SIG-M5 treated with dmso at 0.1 percent for 504 hours (cell line): Measurements from ENCODE around the gene TNIP1.
A peak's percentile ranks its signal among the peaks of the same experiment; 100 is the strongest.

Experiments used
- DNase-seq: peaks from one replicate; lab custom pipeline; 2025; ENCODE audit not compliant: unreplicated experiment; lab: John Stamatoyannopoulos, UW

The TNIP1 gene

DNA sequence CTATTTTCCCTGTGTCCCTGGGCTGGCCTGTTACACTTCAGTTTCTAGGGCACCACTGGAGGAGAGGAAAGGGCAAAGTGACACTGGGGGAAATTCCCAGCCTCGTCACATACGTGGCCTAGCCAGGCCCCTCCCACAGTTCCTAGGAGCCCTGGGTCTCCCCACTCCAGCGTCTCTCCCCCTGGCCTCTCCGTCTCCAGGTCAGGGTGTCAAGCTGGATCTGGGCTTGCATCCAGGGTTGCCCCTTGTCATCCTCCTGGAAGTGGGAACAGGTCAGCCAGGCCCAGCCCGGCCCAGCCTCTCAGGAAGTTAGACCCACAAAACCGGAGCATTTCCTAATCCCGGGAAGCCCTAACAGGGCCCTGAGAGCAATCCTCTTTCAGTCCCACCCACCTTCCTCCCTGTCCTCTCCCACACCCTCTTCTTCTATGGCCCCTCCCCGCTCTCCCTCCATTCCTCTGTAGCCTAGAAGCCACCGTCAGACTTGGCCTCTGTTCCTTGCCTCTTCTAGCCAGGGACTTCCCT, 4.7 kb upstream of the TNIP1 start:
- DNase-seq, result no peak

- no peak for DNase-seq
Measured at GRCh38 chr5:151084363-151084762, 3.5 kb upstream of the TNIP1 start.

DNA sequence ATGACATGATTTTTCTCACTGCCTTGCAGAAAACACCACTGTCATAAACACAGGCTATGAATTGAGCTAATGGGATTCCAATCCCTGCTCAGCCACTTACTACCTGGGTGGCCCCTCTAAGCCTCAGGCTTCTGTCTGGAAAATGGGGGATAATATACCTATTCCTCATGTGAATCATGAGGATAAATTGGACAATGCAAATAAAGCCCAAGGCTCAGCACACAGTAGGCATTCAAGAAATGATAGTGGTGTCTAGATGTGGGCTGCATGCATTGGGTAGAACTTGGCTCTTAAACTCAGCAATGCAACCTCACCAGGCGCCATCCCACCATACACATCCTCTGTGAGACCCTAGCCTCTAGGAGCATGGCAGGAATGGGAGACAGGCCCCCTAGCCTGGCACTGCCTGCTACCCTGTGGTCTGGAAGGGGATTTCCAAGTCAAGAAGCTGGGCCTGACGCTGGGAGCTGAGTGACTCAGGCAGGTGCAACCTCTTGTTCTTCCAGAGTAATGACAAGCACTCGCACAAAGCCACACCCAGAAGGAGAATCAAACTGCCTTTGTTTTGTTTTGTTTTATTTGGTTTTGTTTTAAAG, 2.3 kb upstream of the TNIP1 start:
- DNase-seq, result no peak

DNA sequence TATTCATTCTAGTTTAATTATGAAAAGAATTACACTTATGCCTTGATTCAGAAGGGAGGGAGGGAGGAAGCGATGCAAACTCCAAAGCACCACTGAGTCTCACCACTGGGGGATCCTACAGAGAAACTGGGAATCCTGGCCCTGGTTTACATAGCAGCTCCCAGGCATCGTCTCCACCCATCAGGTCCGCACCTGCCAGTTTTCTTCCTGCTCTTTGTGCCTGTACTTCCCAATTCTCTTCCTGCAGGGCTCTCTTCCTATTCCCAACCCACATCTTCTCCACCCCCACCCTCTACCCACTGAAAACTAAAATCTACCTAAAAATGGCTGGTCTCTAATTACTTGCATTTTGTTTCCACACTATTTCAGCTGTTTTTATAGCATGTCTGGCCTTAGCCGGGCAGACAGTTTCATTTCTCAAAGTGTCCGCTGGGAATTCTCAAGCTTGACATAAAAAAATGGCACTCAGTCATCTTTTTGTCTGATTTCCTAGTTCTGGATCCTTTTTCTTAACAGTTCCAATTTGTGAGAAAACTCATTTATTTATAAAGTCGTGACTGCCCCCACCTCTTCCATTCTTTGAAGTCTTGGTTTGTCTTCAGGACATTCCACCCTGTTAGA, 1.6 kb upstream of the TNIP1 start:
- DNase-seq, result peak; percentile 64

GRCh38 chr5:151081431-151082281, 822 bp upstream of the TNIP1 start:
- DNase-seq, result peak; percentile 84

- DNase-seq, result peak; percentile 55
Measured at GRCh38 chr5:151079838-151080612, 809 bp downstream of the TNIP1 start.

GRCh38 chr5:151078490-151079262, 2.2 kb downstream of the TNIP1 start:
- DNase-seq, result no peak

- no peak for DNase-seq
Measured at GRCh38 chr5:151077967-151078366, 2.9 kb downstream of the TNIP1 start.

DNA sequence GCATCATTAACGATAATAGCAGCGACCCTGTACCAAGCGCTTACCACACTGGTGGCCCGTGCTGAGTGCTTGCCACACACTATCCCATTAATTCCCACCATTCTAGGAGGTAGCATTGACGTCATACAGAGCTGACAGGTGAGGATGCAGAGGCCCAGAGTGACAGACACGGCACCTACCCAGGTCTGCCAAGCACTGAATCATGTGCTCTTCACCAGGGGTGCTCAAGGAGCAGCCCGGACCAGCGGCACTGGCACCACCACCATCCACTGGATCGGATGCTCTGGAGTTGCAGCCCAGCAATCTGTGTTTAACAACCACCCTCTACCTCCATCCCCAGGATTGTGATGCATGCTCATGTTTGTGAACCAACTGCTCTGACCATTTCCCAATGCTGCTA, 3.4 kb downstream of the TNIP1 start:
- no peak for DNase-seq

DNA sequence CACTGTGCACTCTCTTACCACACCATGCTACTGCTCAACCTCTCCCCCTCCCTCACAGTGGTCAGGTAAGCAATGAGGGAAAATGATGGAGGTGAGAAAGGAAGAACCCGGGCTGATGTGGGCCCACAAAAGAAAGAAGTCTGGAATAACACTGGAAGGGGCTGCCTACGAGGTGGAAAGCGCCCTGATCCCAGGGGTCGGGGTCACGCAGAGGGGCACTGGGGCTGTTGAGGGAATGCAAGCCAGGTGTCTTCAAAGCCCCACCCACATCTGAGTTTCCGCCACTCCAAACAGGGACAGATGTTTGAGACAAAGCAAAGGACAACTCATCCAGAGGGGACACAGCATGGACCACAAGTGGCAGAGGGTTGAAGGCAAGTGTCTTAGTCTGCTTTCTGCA, 4.2 kb downstream of the TNIP1 start:
- no peak for DNase-seq

DNA sequence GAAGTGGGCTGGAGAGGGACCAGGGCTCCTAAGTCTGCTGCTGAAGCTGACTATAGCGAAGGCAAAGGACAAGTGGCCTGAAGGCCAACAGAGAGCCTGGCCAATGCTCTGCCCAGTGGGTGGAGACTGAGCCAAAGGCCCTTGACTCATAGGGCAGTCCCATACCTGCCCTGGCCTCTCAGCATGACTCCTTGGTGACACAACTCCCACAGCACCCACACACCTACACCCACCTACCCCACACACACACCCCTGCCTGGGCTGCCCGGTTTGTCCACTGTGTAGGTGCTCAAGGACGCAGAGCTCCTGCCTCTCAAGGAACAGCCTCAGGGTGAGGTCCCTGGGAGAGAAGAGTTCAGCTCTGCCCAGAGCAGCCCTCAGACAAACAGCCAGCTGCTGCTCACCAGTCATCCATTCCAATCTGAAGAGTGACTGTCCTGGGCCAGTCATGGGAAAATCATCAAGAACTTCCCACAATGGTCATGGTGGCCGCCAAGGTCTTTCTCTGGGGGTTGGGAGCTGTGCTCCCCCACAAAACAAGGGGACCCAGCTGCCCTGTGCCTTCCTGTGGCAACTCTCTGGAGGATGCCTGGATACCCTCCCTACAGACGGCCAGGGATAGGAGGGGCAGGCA, 5.0 kb downstream of the TNIP1 start:
- peak; percentile 18 for DNase-seq

GRCh38 chr5:151074557-151074956, 6.3 kb downstream of the TNIP1 start:
- no peak for DNase-seq

DNA sequence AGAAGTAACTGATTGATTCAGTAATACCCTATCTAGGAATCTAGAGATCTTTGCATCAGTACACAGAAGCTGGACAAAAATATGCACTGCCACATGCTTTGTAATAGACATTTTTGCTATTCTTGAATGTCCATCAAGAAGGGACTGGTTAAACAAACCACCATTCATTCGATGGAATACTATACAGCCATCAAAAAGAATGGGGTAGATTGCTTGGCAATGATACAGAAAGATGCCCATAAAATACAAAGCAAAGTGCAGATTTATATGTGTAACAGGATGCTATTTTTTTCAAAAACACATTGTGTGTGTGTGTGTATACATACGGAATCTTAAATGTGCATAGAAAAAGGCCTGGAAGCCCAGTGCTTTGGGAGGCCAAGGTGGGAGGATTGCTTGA, 7.6 kb downstream of the TNIP1 start:
- DNase-seq, result no peak

- no peak for DNase-seq
Measured at GRCh38 chr5:151072630-151073025, 8.2 kb downstream of the TNIP1 start.

GRCh38 chr5:151071848-151072629, 8.8 kb downstream of the TNIP1 start:
- no peak for DNase-seq

DNA sequence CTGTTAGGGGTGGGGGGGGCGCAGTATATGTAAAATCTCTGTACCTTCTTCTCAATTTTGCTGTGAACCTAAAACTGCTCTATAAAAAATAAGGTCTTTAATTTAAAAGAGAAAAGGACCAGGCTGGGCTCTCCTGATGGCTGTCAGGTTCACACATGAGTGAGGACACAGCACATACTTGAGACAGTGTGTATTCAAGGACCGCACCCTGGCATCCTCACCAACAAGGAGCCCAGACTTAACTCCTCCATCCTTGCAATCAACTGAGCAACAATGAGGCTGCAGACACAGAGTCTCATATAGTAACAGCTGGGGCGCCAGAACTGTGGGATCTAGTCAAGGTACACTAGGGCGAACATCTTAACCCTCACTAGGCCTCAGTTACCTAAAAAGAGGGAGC, 9.8 kb downstream of the TNIP1 start:
- no peak for DNase-seq

DNA sequence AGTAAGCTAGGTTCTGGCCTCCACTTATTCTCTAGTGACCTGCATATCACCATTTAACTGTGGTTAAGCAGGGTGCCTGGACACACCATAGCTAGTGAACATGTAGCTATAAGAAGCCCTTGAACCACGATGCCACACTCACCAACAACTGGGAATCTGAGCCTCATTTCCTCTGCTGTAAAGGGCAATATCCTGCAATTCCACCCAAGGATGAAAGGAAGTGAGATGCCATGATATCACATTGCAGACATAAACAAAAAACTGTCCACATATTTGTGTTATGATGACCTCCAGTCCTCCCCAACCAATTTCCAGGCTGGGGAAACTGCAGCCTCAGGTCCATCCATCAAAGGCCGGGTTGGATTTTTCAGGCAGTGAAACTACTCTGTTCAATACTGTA, 10.4 kb downstream of the TNIP1 start:
- no peak for DNase-seq

GRCh38 chr5:151068433-151069197, 12.2 kb downstream of the TNIP1 start:
- DNase-seq, result no peak
